Peyer's patch (tissue), 4 donors: ENCODE results near the gene PRR20G. TPM values are rescaled to one million over a fixed set of nuclear protein-coding genes. Genes with fewer than 3 reads are reported as not detected.

Source experiments
- DNase-seq, 3 donors: peaks; one replicate each; pipeline ENCODE4 v3.0.0-alpha.2; 2017 to 2019
- H3K27ac ChIP-seq, 4 donors: fragments of 200-600 bp; sonication (generic); one replicate each; pipeline ENCODE4 v1.5.1; 2016 to 2019
- H3K27me3 ChIP-seq, 2 donors: fragments of 200-600 bp; sonication (generic); one replicate each; pipeline ENCODE4 v1.5.1; 2019
- H3K36me3 ChIP-seq, 3 donors: fragments of 200-600 bp; sonication (generic); one replicate each; pipeline ENCODE4 v1.5.1; 2016 to 2019
- H3K4me1 ChIP-seq, 4 donors: fragments of 200-600 bp; sonication (generic); one replicate each; pipeline ENCODE4 v1.5.1; 2016 to 2019
- H3K4me3 ChIP-seq, 4 donors: fragments of 200-600 bp; sonication (generic); 1 replicate in 3 of 4; 2 replicates in 1 of 4; pipeline ENCODE4 v1.5.1; 2016 to 2019; ENCODE audit warnings: mild to moderate bottlenecking in 1 of 4
- H3K9me3 ChIP-seq, 4 donors: fragments of 200-600 bp; sonication (generic); one replicate each; pipeline ENCODE4 v1.5.1; 2016 to 2019; ENCODE audit warnings: mild to moderate bottlenecking in 1 of 4
- POLR2A ChIP-seq, 2 donors: fragments of 450-650 bp; IDR thresholded peaks; one replicate each; pipeline ENCODE4 v1.5.1; 2017; ENCODE audit warnings: antibody characterized with exemption in 2 of 2, mild to moderate bottlenecking in 2 of 2, moderate library complexity in 2 of 2
- total RNA-seq, 4 donors: library from RNA; depleted of rRNA; stranded (reverse); fragments of >200 nt; gene quantifications; one replicate each; pipeline ENCODE4 v1.1.0, GENCODE V29; 2016
- TF ChIP-seq, protein P1 (sequence below), 6 experiments: fragments of 450-650 bp in 4 of 6; fragments of 200-600 bp in 2 of 6; sonication (generic) in 1 of 6; IDR thresholded peaks; one replicate each; pipeline ENCODE4 v1.5.1; 2017 to 2019; ENCODE audit warnings: antibody characterized with exemption in 6 of 6, mild to moderate bottlenecking in 3 of 6, moderate library complexity in 1 of 6

PRR20G gene
- not detected for total RNA-seq

DNA sequence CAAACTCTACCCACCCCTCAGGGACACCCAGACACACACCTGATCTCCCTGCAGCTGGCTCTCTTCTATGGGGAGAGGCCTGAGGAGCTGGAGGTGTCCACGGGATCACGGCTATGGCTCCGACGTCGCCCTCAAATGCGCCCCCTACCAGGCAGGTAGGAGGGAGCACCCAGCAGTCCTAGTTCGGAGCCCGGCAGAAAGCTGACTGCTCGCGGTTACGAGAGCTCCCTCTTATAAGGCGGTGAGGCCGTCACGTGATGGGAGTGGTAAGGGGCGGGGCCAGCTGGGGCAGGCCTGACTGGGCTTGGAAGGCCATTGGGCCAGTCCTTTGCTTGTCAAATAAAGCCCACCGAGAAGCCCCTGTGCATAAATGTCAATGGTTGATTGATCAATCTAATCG lies at the start of gene PRR20G:
Gene PRR20G (minus strand): TSS at position 207 of the 400 bp plus-strand sequence. CDS start 681 bp downstream, outside the sequence.
- no peak within 1 kb of the TSS for H3K4me3 ChIP-seq
- no peaks in the 10 kb centered on the region for H3K9me3 ChIP-seq
- H3K27me3 ChIP-seq: no peaks in the 10 kb centered on the region
- H3K36me3 ChIP-seq: no peaks in the 10 kb centered on the region
- H3K27ac ChIP-seq: no peak within 1 kb of the TSS
- no peak for TF ChIP-seq POLR2A (IDR thresholded peaks at IDR 0.05)
- TF ChIP-seq, protein P1, sequence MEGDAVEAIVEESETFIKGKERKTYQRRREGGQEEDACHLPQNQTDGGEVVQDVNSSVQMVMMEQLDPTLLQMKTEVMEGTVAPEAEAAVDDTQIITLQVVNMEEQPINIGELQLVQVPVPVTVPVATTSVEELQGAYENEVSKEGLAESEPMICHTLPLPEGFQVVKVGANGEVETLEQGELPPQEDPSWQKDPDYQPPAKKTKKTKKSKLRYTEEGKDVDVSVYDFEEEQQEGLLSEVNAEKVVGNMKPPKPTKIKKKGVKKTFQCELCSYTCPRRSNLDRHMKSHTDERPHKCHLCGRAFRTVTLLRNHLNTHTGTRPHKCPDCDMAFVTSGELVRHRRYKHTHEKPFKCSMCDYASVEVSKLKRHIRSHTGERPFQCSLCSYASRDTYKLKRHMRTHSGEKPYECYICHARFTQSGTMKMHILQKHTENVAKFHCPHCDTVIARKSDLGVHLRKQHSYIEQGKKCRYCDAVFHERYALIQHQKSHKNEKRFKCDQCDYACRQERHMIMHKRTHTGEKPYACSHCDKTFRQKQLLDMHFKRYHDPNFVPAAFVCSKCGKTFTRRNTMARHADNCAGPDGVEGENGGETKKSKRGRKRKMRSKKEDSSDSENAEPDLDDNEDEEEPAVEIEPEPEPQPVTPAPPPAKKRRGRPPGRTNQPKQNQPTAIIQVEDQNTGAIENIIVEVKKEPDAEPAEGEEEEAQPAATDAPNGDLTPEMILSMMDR (IDR thresholded peaks at IDR 0.05): no peak
- no peak for DNase-seq
- H3K4me1 ChIP-seq: no peaks in the 10 kb centered on the region

DNA sequence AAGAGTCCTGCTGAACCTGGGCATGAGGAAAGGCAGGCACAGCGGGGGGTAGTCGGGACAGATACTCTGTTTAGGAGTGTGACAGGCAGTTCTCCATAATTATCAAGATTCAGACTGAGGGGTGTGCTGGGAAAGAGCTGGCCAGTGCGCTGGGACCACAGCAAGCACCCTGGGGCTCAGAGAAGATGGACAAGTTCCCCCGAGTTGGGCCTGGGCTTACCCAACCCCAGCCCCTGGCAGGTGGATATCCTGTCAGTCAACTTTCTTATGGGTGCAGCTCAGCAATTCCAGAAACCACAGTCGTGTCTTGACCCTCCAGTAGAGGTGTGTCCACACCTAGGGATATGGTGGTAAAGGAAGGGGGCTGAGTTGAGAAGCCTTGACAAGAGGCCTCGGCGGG lies 49.2 kb upstream of the PRR20G start:
- TF ChIP-seq, protein P1 (IDR thresholded peaks at IDR 0.05): no peak
- no peak for TF ChIP-seq POLR2A (IDR thresholded peaks at IDR 0.05)
- DNase-seq: no peak
- H3K27me3 ChIP-seq: peaks cover 0 to 5% of the 10 kb centered on the region in 2 donors

DNA sequence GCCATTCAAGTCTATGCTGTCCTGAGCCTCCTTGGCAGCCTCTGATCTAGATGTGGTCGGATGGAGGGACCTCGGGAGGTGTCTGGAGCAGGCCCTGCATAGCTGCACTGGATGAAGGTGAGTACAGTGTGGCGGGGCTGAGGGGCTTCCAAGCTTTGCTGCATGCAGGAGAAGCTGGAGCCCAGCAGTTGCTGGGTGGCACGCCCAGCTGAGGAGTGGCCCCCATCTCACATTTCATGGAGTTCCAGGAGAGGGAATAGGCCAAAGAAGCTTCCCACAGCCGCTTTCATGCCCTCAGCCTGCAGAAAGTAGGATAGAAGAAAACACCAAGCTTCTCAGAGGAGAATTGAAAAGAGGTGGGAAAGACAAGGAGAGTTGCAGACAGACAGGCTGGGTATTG lies 48.3 kb upstream of the PRR20G start:
- DNase-seq: no peak
- TF ChIP-seq, protein P1 (IDR thresholded peaks at IDR 0.05): no peak
- no peak for TF ChIP-seq POLR2A (IDR thresholded peaks at IDR 0.05)
- Histone ChIP-seq H3K27me3 (peaks cover 0 to 5% of the 10 kb centered on the region in 2 donors), H3K4me3 (no peak overlapping the region), H3K4me1 (no peaks in the 10 kb centered on the region), H3K27ac (no peak overlapping the region), H3K9me3 (no peaks in the 10 kb centered on the region), H3K36me3 (no peaks in the 10 kb centered on the region)

More for the DNA sequence above, 49.2 kb upstream of the PRR20G start:
- Histone ChIP-seq H3K4me3 (no peak overlapping the region), H3K36me3 (no peaks in the 10 kb centered on the region), H3K9me3 (no peaks in the 10 kb centered on the region), H3K4me1 (no peaks in the 10 kb centered on the region), H3K27ac (no peak overlapping the region)

DNA sequence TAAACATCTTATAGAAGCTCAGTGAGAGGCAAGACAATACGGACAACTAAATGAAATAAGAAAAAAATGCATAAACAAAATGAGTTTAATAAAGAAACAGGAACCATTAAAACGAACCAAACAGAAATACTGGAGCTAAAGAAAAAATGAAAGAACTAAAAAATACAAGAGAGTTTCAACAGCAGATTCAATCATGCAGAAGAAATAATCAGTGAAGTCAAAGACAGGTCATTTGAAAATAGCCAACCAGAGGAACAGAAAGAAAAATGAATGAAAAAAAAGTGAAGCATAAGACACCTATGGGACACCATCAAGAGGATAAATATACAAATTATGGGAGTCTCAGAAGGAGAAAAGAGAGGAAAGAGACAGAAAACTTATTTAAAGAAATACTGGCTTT lies 42.5 kb upstream of the PRR20G start:
- no peaks in the 10 kb centered on the region for H3K36me3 ChIP-seq

DNA sequence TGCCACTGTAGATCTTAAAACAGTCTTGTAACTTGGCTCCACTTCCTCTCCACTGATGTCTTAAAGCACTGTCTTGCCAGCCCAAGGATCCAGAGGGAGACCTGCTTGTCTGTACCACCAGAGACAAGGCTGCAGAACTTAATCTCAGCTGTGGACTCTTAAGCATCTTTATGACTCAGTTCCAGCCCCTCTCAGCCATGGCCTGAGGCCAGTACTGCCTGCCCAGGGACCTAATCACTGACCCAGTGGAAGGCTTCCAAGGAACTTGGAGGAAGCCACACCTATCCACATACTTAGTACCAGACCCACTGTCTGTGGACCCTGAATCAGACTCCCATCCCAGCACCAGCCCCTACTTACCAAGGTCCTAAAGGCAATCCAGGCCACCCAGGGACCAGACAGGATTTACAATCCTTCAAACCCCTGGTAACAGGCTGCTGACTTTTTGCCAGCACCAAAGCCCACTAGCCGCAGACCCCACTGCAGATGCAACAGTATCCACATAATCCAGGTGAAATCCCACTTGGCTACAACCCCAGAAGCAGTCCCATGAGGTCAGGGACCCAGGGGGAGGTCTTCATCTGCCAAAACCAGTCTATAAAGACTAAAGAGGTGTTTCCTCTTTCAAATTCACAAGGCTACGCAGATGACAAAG lies 41.9 kb upstream of the PRR20G start:
- Histone ChIP-seq H3K36me3 (no peaks in the 10 kb centered on the region), H3K4me1 (no peaks in the 10 kb centered on the region), H3K27ac (no peak overlapping the region), H3K4me3 (no peak overlapping the region), H3K9me3 (peaks cover 0 to 11% (median 3%) of the 10 kb centered on the region in 4 donors), H3K27me3 (no peaks in the 10 kb centered on the region)
- TF ChIP-seq, protein P1 (IDR thresholded peaks at IDR 0.05): no peak
- no peak for TF ChIP-seq POLR2A (IDR thresholded peaks at IDR 0.05)
- DNase-seq: no peak

More for the DNA sequence above, 42.5 kb upstream of the PRR20G start:
- DNase-seq: no peak
- H3K4me3 ChIP-seq: no peak overlapping the region
- peaks cover 0 to 11% (median 3%) of the 10 kb centered on the region in 4 donors for H3K9me3 ChIP-seq
- no peak overlapping the region for H3K27ac ChIP-seq
- no peak for TF ChIP-seq POLR2A (IDR thresholded peaks at IDR 0.05)
- TF ChIP-seq, protein P1 (IDR thresholded peaks at IDR 0.05): no peak
- no peaks in the 10 kb centered on the region for H3K27me3 ChIP-seq
- H3K4me1 ChIP-seq: no peaks in the 10 kb centered on the region
